Endothelial cell of umbilical vein (primary cell): Measurements from ENCODE around the gene RAB20. TPM values are rescaled to one million over a fixed set of nuclear protein-coding genes. Genes with fewer than 3 reads are reported as not detected.

ENCODE experiments used
- BruUV-seq: library from RNA; stranded (reverse); fragments of 400-500 nt; replicated peaks from 2 replicates; lab custom pipeline; 2021; lab: Mats Ljungman, UMichigan
- CTCF ChIA-PET: fragments of 300-600, 350-600 bp; sonication (Branson Sonifier 250); formaldehyde crosslinking; loops from one replicate; lab custom pipeline; 2021; ENCODE audit warnings: antibody characterized with exemption, inconsistent platforms; lab: Charles Lee
- POLR2A ChIA-PET: fragments of 300-600, 350-600 bp; sonication (Branson Sonifier 250); formaldehyde crosslinking; loops from one replicate; lab custom pipeline; 2021; ENCODE audit warnings: antibody characterized with exemption, inconsistent platforms; lab: Charles Lee
- DNase-seq: peaks from one replicate; pipeline ENCODE4 v3.0.0-alpha.2; 2011; ENCODE audit warnings: low read depth, low spot score
- FAIRE-seq: peaks from 2 replicates; lab custom pipeline; 2011; peaks lifted over from hg19 to GRCh38; lab: Jason Lieb, UNC
- H2AFZ ChIP-seq: 2 replicates; pipeline ENCODE4 v1.6.0; 2012; ENCODE audit warnings: low read depth, low read length, control low read depth, inconsistent platforms
- H3K27ac ChIP-seq: 2 replicates; pipeline ENCODE4 v1.5.1; 2011; ENCODE audit warnings: low read depth, mild to moderate bottlenecking, control low read depth, low read length, moderate library complexity; ENCODE audit not compliant: insufficient read depth
- H3K27me3 ChIP-seq, 2 experiments: 2 replicates each; pipeline versions ENCODE4 v1.6.0 to v1.6.1; 2011; ENCODE audit warnings: low read length in 2 of 2, mixed read lengths in 1 of 2; ENCODE audit not compliant: control insufficient read depth in 2 of 2, insufficient read depth in 2 of 2
- H3K36me3 ChIP-seq, 2 experiments: 2 replicates in 1 of 2; 3 replicates in 1 of 2; pipeline ENCODE4 v1.5.1; 2011; ENCODE audit warnings: low read length in 2 of 2, mild to moderate bottlenecking in 1 of 2, moderate library complexity in 1 of 2; ENCODE audit not compliant: control insufficient read depth in 2 of 2, insufficient read depth in 2 of 2; ENCODE audit errors: extremely low read depth in 1 of 2
- H3K4me1 ChIP-seq: 3 replicates; pipeline ENCODE4 v1.5.1; 2011; ENCODE audit warnings: mild to moderate bottlenecking, low read length; ENCODE audit not compliant: control insufficient read depth, insufficient read depth; ENCODE audit errors: extremely low read depth
- H3K4me2 ChIP-seq: 2 replicates; pipeline ENCODE4 v1.6.1; 2011; ENCODE audit warnings: low read length, control low read depth, mixed read lengths; ENCODE audit not compliant: insufficient read depth
- H3K4me3 ChIP-seq, 3 experiments: fragments of 200-600 bp in 1 of 3; sonication (generic), shearing (Covaris generic) in 1 of 3; replicated peaks in 1 of 3; 2 replicates each; pipeline ENCODE4 v1.5.1; 2011 to 2016; ENCODE audit warnings: control low read depth in 3 of 3, low read length in 3 of 3, mild to moderate bottlenecking in 2 of 3, inconsistent platforms in 1 of 3, low read depth in 1 of 3, moderate library complexity in 1 of 3; ENCODE audit not compliant: insufficient read depth in 1 of 3
- H3K79me2 ChIP-seq: 2 replicates; pipeline ENCODE4 v1.6.0; 2012; ENCODE audit warnings: low read length, inconsistent platforms; ENCODE audit not compliant: control insufficient read depth, insufficient read depth
- H3K9ac ChIP-seq: replicated peaks from 2 replicates; pipeline ENCODE3; 2011; ENCODE audit warnings: low read length, control low read depth; ENCODE audit not compliant: insufficient read depth; ENCODE audit errors: extremely low read depth
- H3K9me1 ChIP-seq: replicated peaks from 3 replicates; pipeline ENCODE4 v1.6.0; 2011; ENCODE audit warnings: mild to moderate bottlenecking, low read length; ENCODE audit not compliant: control insufficient read depth, insufficient read depth; ENCODE audit errors: extremely low read depth
- H3K9me3 ChIP-seq: replicated peaks from 2 replicates; pipeline ENCODE4 v1.5.1; 2012; ENCODE audit warnings: low read length, inconsistent platforms; ENCODE audit not compliant: control insufficient read depth, insufficient read depth
- H4K20me1 ChIP-seq: replicated peaks from 2 replicates; pipeline ENCODE3; 2011; ENCODE audit warnings: mild to moderate bottlenecking, low read length; ENCODE audit not compliant: control insufficient read depth, insufficient read depth; ENCODE audit errors: extremely low read depth
- CTCF ChIP-seq, 2 donors: IDR thresholded peaks; 1 replicate in 1 of 2; 2 replicates in 1 of 2; pipeline ENCODE4 v1.5.1; 2011; ENCODE audit warnings: low read length in 2 of 2, mild to moderate bottlenecking in 2 of 2, moderate library complexity in 2 of 2, control low read depth in 1 of 2, inconsistent platforms in 1 of 2, low read depth in 1 of 2; ENCODE audit not compliant: insufficient read depth in 1 of 2; ENCODE audit errors: extremely low read depth in 1 of 2
- EZH2 ChIP-seq: IDR thresholded peaks from 2 replicates; pipeline ENCODE4 v1.6.1; 2012; ENCODE audit warnings: borderline replicate concordance, low read depth, mild to moderate bottlenecking, moderate library complexity, low read length, inconsistent platforms; ENCODE audit not compliant: severe bottlenecking
- FOS ChIP-seq: IDR thresholded peaks from 2 replicates; pipeline ENCODE4 v1.6.1; 2011; ENCODE audit warnings: mild to moderate bottlenecking, low read length, moderate library complexity, borderline replicate concordance; ENCODE audit not compliant: insufficient read depth
- GATA2 ChIP-seq: IDR thresholded peaks from 2 replicates; pipeline ENCODE4 v1.7.0; 2011; ENCODE audit warnings: low read depth, mild to moderate bottlenecking, moderate library complexity, mixed read lengths, low read length; ENCODE audit not compliant: insufficient read length, insufficient read depth
- JUN ChIP-seq: IDR thresholded peaks from 2 replicates; pipeline ENCODE4 v1.6.1; 2011; ENCODE audit warnings: borderline replicate concordance, low read depth; ENCODE audit not compliant: insufficient read length, insufficient read depth
- MAX ChIP-seq: IDR thresholded peaks from 2 replicates; pipeline ENCODE4 v1.6.1; 2011; ENCODE audit not compliant: insufficient read depth, insufficient read length
- MYC ChIP-seq: IDR thresholded peaks from one replicate; pipeline ENCODE4 v1.6.1; 2011; ENCODE audit warnings: mild to moderate bottlenecking, low read depth, low read length
- POLR2A ChIP-seq: IDR thresholded peaks from 2 replicates; pipeline ENCODE4 v1.6.1; 2012; ENCODE audit warnings: low read depth, mild to moderate bottlenecking, control low read depth, low read length
- POLR2AphosphoS5 ChIP-seq: IDR thresholded peaks from 2 replicates; pipeline ENCODE4 v1.6.1; 2012; ENCODE audit warnings: low read depth, mild to moderate bottlenecking, control low read depth, low read length, moderate library complexity; ENCODE audit not compliant: insufficient read depth
- dilution Hi-C: fragments of 300-500 bp; cut with MboI; formaldehyde crosslinking; loops from one replicate; pipeline ENCODE4 v1.15.0; 2019; ENCODE audit warnings: low sequenced_read_pairs; ENCODE audit not compliant: extremely low pct_ligation_motif_present
- intact Hi-C: fragments of 100-400 bp; cut with micrococcal nuclease; formaldehyde crosslinking; loops from one replicate; pipeline ENCODE4 v1.10.0; 2022
- polyA plus RNA-seq, 4 experiments: library from polyadenylated mRNA; depleted of rRNA in 3 of 4; stranded (reverse) in 3 of 4; unstranded in 1 of 4; fragments of >200 nt; gene quantifications; 2 replicates each; pipeline versions ENCODE4 v1.2.1 to v1.2.3, GENCODE V29; 2011 to 2012; ENCODE audit warnings: missing spikeins in 1 of 4
- total RNA-seq: library from RNA; stranded (reverse); gene quantifications from 2 replicates; pipeline ENCODE4 v1.2.3, GENCODE V29; 2021

The RAB20 gene
- total and polyA plus RNA-seq, 2 donors (not counting 3 experiments of a cell fraction or from before 2014, with no cell fraction given), result 1.3 to 1.7 TPM

- no peaks in the 10 kb centered on the region for H3K27me3 ChIP-seq
- no peak for FAIRE-seq
- H3K79me2 ChIP-seq, result peaks cover 4% of the 10 kb centered on the region
- intact Hi-C loops, result no loop called here
- no peak overlapping the region for H2AFZ ChIP-seq
- H3K9me3 ChIP-seq, result no peaks in the 10 kb centered on the region
- H4K20me1 ChIP-seq, result no peaks in the 10 kb centered on the region
- H3K9ac ChIP-seq, result no peak overlapping the region
- no peaks in the 10 kb centered on the region for H3K36me3 ChIP-seq
- no TSS peak for BruUV-seq
- ChIA-PET CTCF (no interaction called here), POLR2A (no interaction called here)
- DNase-seq, result no peak
- no peaks in the 10 kb centered on the region for H3K9me1 ChIP-seq
- TF ChIP-seq MAX, result no peak
- no peak for TF ChIP-seq POLR2AphosphoS5
- TF ChIP-seq CTCF (IDR thresholded peaks at IDR 0.05; ENCODE audit: extremely low read depth in 1 of 2, insufficient read depth in 1 of 2, low read depth in 1 of 2, low read length in 2 of 2), result no peak
- TF ChIP-seq POLR2A, result no peak
- TF ChIP-seq GATA2, result no peak
- TF ChIP-seq EZH2, result no peak
- TF ChIP-seq JUN, result no peak
- no peak for TF ChIP-seq MYC
- no peak for TF ChIP-seq FOS
- H3K27ac ChIP-seq, result no peak overlapping the region
- no peak overlapping the region for H3K4me2 ChIP-seq
- H3K4me1 ChIP-seq, result peaks cover 3% of the 10 kb centered on the region
- H3K4me3 ChIP-seq, result no peak overlapping the region
- dilution Hi-C loops, result no loop called here
Measured at GRCh38 chr13:110610955-110611595, 49.6 kb upstream of the RAB20 start.
